DMS 273 (cell line): Measurements from ENCODE around the gene NRP2.

Source experiments
- DNase-seq: peaks from one replicate; lab custom pipeline; 2025; ENCODE audit not compliant: unreplicated experiment; lab: John Stamatoyannopoulos, UW

The NRP2 gene

GRCh38 chr2:205686056-205686782, 3.9 kb downstream of the NRP2 start:
- DNase-seq: peak; percentile 64

GRCh38 chr2:205686783-205687640, 4.7 kb downstream of the NRP2 start:
- no peak for DNase-seq

GRCh38 chr2:205687641-205687956, 5.3 kb downstream of the NRP2 start:
- peak; percentile 32 for DNase-seq

GRCh38 chr2:205688417-205689200, 6.3 kb downstream of the NRP2 start:
- DNase-seq: no peak

- DNase-seq: no peak
Observed at GRCh38 chr2:205689820-205690219, 7.5 kb downstream of the NRP2 start.

GRCh38 chr2:205692104-205692503, 9.8 kb downstream of the NRP2 start:
- no peak for DNase-seq

- DNase-seq: no peak
Observed at GRCh38 chr2:205694256-205694655, 12.0 kb downstream of the NRP2 start.

GRCh38 chr2:205695460-205695991, 13.2 kb downstream of the NRP2 start:
- no peak for DNase-seq

GRCh38 chr2:205696331-205696926, 14.1 kb downstream of the NRP2 start:
- DNase-seq: no peak

GRCh38 chr2:205696927-205697441, 14.7 kb downstream of the NRP2 start:
- DNase-seq: no peak

- DNase-seq: no peak
Observed at GRCh38 chr2:205698286-205699268, 16.3 kb downstream of the NRP2 start.

- DNase-seq: no peak
Observed at GRCh38 chr2:205699515-205700289, 17.4 kb downstream of the NRP2 start.

GRCh38 chr2:205700331-205701132, 18.2 kb downstream of the NRP2 start:
- no peak for DNase-seq

GRCh38 chr2:205701509-205701908, 19.2 kb downstream of the NRP2 start:
- no peak for DNase-seq

- no peak for DNase-seq
Observed at GRCh38 chr2:205702576-205702975, 20.3 kb downstream of the NRP2 start.

- no peak for DNase-seq
Observed at GRCh38 chr2:205703471-205704126, 21.3 kb downstream of the NRP2 start.

GRCh38 chr2:205704127-205704741, 21.9 kb downstream of the NRP2 start:
- no peak for DNase-seq
